ENCODE measurements around the gene CALML3.

CALML3 gene

DNA sequence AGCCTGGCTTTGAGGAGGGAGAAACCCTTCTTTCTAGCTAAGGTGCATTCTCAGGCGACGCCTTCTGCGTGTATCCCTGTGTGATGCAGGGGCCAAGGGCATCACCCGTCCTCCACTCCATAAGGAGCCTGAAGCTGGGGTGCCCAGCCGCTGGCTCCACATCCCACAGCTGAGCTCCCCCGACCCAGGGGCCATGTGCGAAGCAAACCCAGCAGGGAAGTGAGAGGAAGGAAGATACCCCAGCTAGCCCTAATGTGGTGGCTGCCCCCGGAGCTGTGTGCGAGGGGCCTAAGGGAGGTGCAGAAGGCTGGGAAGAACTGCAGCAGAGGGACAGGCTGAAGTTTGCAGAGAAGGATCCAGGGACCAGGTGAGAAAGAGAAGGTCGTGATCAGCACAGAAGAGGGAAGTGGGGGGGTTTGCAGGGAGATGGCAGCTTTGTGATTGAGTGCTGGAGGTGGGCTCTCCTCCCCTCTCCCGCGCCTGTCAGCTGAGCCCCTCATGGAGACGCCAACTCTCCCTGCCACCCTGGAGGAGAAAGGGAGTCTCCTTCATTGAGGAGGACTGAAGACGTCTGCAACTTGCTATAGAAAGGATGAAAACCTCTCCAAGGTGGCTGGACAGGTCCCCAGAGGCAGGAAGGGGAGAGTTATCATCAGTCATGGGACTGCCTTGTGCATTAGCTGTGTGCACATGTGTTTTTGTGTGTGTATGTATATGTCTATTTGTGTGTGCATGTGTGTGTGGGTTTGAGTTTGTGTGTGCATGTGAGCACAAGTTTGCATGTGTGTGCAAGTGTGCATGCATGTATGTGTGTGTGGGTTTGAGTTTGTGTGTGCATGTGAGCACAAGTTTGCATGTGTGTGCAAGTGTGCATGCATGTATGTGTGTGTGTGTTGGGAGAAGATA is 21.9 kb upstream of the CALML3 start:
- in situ Hi-C loops (cut with HindIII; ENCODE audit: low sequenced_read_pairs): no loop called here
- TF ChIP-seq, protein P1, sequence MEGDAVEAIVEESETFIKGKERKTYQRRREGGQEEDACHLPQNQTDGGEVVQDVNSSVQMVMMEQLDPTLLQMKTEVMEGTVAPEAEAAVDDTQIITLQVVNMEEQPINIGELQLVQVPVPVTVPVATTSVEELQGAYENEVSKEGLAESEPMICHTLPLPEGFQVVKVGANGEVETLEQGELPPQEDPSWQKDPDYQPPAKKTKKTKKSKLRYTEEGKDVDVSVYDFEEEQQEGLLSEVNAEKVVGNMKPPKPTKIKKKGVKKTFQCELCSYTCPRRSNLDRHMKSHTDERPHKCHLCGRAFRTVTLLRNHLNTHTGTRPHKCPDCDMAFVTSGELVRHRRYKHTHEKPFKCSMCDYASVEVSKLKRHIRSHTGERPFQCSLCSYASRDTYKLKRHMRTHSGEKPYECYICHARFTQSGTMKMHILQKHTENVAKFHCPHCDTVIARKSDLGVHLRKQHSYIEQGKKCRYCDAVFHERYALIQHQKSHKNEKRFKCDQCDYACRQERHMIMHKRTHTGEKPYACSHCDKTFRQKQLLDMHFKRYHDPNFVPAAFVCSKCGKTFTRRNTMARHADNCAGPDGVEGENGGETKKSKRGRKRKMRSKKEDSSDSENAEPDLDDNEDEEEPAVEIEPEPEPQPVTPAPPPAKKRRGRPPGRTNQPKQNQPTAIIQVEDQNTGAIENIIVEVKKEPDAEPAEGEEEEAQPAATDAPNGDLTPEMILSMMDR (IDR thresholded peaks at IDR 0.05; ENCODE audit: low read depth, low read length): no peak
- no peak overlapping the region for H3K4me3 ChIP-seq (ENCODE audit: low read depth, low read length)
- no peak for DNase-seq (ENCODE audit: low read depth, low spot score)

GRCh38 chr10:5503477-5503835 is 21.3 kb upstream of the CALML3 start:
- H3K4me3 ChIP-seq (ENCODE audit: low read depth, low read length): no peak overlapping the region
- DNase-seq (ENCODE audit: low read depth, low spot score): no peak
- TF ChIP-seq, protein P1 (IDR thresholded peaks at IDR 0.05; ENCODE audit: low read depth, low read length): no peak
- in situ Hi-C loops (cut with HindIII; ENCODE audit: low sequenced_read_pairs): no loop called here

- TF ChIP-seq, protein P1 (IDR thresholded peaks at IDR 0.05; ENCODE audit: low read depth, low read length): no peak
- no peak for DNase-seq (ENCODE audit: low read depth, low spot score)
- no peak overlapping the region for H3K4me3 ChIP-seq (ENCODE audit: low read depth, low read length)
- in situ Hi-C loops (cut with HindIII; ENCODE audit: low sequenced_read_pairs): no loop called here
These were observed 20.4 kb upstream of the CALML3 start for GRCh38 chr10:5504146-5505072.

- no peak for DNase-seq (ENCODE audit: low read depth, low spot score)
- no peak overlapping the region for H3K4me3 ChIP-seq (ENCODE audit: low read depth, low read length)
- in situ Hi-C loops (cut with HindIII; ENCODE audit: low sequenced_read_pairs): no loop called here
- TF ChIP-seq, protein P1 (IDR thresholded peaks at IDR 0.05; ENCODE audit: low read depth, low read length): no peak
These were observed 18.5 kb upstream of the CALML3 start for GRCh38 chr10:5506246-5506645.

DNA sequence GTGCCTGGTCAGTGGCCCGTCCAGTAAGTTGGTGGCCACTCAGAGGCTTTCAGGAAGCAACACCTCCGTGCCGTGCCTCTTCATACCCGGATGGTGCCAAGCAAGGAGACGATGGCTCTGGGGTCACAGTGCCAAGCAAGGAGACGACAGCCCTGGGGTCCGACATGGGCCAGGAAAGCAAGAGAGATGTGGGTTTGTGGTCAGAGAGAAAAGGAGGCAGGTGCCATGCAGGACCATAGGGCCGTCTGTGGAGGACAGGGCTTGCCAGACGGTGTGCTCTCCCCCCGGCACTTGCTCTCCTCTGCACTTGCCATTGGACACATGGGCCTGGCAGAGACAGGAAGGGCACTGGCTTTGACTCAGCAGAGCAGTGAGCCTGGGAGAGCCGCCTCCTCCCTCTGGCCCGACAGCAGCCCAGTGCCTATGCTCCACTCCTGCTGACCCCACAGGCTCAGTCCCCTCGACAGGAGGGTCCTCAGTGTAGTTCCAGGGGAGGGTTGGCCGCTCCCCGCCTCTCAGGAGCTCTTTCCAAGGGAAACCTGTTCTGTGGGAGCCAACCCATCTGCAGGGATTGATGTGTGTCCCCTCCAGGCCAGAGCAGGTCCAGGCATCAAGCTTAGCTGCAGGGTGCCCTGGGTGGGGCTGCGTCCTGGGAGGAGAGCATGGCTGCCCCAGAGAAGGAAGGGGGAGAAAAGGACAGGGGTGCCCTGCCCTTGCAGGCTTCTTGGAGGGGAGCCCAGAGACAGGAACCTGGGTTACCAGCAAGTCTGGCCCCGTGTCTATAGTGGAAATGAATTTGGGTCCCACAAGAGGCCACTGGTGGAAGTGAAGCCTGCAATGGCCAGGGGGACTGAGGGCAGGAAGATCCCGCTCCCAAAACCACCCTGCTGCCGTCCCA is 17.8 kb upstream of the CALML3 start:
- TF ChIP-seq, protein P1 (IDR thresholded peaks at IDR 0.05; ENCODE audit: low read depth, low read length): no peak
- DNase-seq (ENCODE audit: low read depth, low spot score): no peak
- H3K4me3 ChIP-seq (ENCODE audit: low read depth, low read length): no peak overlapping the region
- in situ Hi-C loops (cut with HindIII; ENCODE audit: low sequenced_read_pairs): no loop called here
